ENCODE results near the gene ADAMTSL2.

The ADAMTSL2 gene

GRCh38 chr9:133518200-133518599 lies 16.3 kb upstream of the ADAMTSL2 start:
- no peak for DNase-seq (ENCODE audit: low read depth)

GRCh38 chr9:133518706-133519449 lies 15.6 kb upstream of the ADAMTSL2 start:
- DNase-seq (ENCODE audit: low read depth): no peak

GRCh38 chr9:133519693-133520092 lies 14.8 kb upstream of the ADAMTSL2 start:
- DNase-seq (ENCODE audit: low read depth): no peak

- DNase-seq (ENCODE audit: low read depth): no peak
These were observed 14.2 kb upstream of the ADAMTSL2 start for GRCh38 chr9:133520121-133520835.

- no peak for DNase-seq (ENCODE audit: low read depth)
These were observed 13.1 kb upstream of the ADAMTSL2 start for GRCh38 chr9:133521122-133522072.

- DNase-seq (ENCODE audit: low read depth): no peak
These were observed 12.2 kb upstream of the ADAMTSL2 start for GRCh38 chr9:133522073-133522910.

GRCh38 chr9:133523106-133523505 lies 11.4 kb upstream of the ADAMTSL2 start:
- DNase-seq (ENCODE audit: low read depth): no peak

GRCh38 chr9:133524146-133524545 lies 10.4 kb upstream of the ADAMTSL2 start:
- DNase-seq (ENCODE audit: low read depth): no peak

GRCh38 chr9:133524679-133525228 lies 9.8 kb upstream of the ADAMTSL2 start, which contains the start of gene MYMK:
Gene MYMK (minus strand): TSS chr9:133524959. CDS start chr9:133524844, 115 bp downstream.
- no peak for DNase-seq (ENCODE audit: low read depth)

GRCh38 chr9:133525677-133526076 lies 8.8 kb upstream of the ADAMTSL2 start:
- no peak for DNase-seq (ENCODE audit: low read depth)

- DNase-seq (ENCODE audit: low read depth): no peak
These were observed 7.7 kb upstream of the ADAMTSL2 start for GRCh38 chr9:133526721-133527321.

GRCh38 chr9:133527444-133527920 lies 7.0 kb upstream of the ADAMTSL2 start:
- DNase-seq (ENCODE audit: low read depth): no peak

- DNase-seq (ENCODE audit: low read depth): no peak
These were observed 6.3 kb upstream of the ADAMTSL2 start for GRCh38 chr9:133528001-133528875.

- no peak for DNase-seq (ENCODE audit: low read depth)
These were observed 5.6 kb upstream of the ADAMTSL2 start for GRCh38 chr9:133528876-133529241.

- no peak for DNase-seq (ENCODE audit: low read depth)
These were observed 5.0 kb upstream of the ADAMTSL2 start for GRCh38 chr9:133529457-133529856.

- no peak for DNase-seq (ENCODE audit: low read depth)
These were observed 4.6 kb upstream of the ADAMTSL2 start for GRCh38 chr9:133529874-133530273.

- DNase-seq (ENCODE audit: low read depth): no peak
These were observed 3.2 kb upstream of the ADAMTSL2 start for GRCh38 chr9:133531293-133531692.

GRCh38 chr9:133532937-133533668 lies 1.4 kb upstream of the ADAMTSL2 start:
- peak; percentile 71 for DNase-seq (ENCODE audit: low read depth)

- no peak for DNase-seq (ENCODE audit: low read depth)
These were observed 647 bp upstream of the ADAMTSL2 start for GRCh38 chr9:133533857-133534256.

Data from activated T-cell treated with anti-CD3 and anti-CD28 coated beads for 48 hours (primary cell).